Measurements from ENCODE around the gene ASB18.

ASB18 gene

DNA sequence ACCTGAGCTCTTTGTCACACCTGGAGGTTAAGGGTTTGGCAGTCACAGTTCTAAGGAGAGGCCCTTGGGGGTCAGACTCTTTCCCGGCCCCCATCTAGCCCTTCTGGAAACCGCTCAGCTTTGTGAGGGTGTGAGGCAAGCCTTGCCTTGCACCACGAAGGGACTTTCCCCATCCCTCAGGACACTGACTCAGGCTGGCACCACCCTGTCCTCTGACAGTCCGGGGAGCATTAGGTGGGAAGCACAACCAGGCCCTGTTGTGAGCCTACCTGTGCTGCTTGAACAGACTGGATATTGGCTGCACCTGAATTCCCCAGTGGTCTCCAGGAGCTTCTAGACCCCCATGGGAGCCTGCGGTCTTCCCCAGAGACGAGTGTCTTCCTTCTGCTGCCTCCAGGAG lies 49.0 kb downstream of the ASB18 start:
- Histone ChIP-seq H3K27me3 (ENCODE audit: low read depth, low read length) (no peaks in the 10 kb centered on the region), H2AFZ (ENCODE audit: low read depth, low read length) (no peak overlapping the region), H3K4me3 (ENCODE audit: low read length) (no peak overlapping the region), H3K79me2 (ENCODE audit: low read length) (no peaks in the 10 kb centered on the region), H3K27ac (ENCODE audit: low read length) (no peak overlapping the region), H3K9ac (ENCODE audit: low read length) (no peak overlapping the region), H3K4me1 (ENCODE audit: low read length) (no peaks in the 10 kb centered on the region), H3K9me3 (ENCODE audit: insufficient read depth, low read length) (no peaks in the 10 kb centered on the region), H3K4me2 (ENCODE audit: low read length) (no peak overlapping the region), H4K20me1 (ENCODE audit: insufficient read depth, low read length) (no peaks in the 10 kb centered on the region), H3K36me3 (replicated peaks; ENCODE audit: low read depth, low read length) (no peaks in the 10 kb centered on the region)
- TF ChIP-seq, protein P1, sequence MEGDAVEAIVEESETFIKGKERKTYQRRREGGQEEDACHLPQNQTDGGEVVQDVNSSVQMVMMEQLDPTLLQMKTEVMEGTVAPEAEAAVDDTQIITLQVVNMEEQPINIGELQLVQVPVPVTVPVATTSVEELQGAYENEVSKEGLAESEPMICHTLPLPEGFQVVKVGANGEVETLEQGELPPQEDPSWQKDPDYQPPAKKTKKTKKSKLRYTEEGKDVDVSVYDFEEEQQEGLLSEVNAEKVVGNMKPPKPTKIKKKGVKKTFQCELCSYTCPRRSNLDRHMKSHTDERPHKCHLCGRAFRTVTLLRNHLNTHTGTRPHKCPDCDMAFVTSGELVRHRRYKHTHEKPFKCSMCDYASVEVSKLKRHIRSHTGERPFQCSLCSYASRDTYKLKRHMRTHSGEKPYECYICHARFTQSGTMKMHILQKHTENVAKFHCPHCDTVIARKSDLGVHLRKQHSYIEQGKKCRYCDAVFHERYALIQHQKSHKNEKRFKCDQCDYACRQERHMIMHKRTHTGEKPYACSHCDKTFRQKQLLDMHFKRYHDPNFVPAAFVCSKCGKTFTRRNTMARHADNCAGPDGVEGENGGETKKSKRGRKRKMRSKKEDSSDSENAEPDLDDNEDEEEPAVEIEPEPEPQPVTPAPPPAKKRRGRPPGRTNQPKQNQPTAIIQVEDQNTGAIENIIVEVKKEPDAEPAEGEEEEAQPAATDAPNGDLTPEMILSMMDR (IDR thresholded peaks at IDR 0.05; ENCODE audit: low read depth, low read length) = no peak
- no peak for TF ChIP-seq EZH2phosphoT487 (IDR thresholded peaks at IDR 0.05; ENCODE audit: low read depth)

DNA sequence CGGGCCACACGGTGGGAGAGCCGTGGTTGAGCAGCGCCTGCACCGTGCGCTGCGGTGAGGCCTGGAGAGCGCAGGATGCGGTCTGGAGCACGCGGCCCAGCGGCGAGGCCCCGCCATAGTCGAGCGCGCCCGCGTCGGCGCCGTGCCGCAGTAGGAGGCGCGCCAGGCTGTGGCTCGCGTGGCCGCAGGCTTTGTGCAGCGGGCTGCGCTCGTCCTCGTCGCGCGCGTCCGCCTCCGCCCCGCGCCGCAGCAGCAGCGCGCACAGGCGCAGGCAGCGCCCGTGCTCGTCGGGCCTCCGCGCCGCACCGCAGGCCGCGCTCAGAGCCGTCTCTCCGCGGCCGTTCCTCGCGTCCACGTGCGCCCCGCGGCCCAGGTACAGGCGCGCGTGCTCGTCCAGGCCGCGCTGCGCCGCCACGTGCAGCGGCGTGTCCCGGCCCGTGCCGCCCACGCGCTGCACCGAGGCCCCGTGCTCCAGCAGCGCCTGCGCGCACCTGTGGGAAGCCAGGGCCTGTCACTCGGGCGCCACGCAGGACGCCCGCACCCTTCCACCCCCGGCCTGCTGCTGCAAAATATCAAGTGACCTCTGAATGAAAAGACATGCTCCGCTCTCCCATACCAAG lies 49.7 kb downstream of the ASB18 start:
- Histone ChIP-seq H3K4me2 (ENCODE audit: low read length) (no peak overlapping the region), H3K79me2 (ENCODE audit: low read length) (no peaks in the 10 kb centered on the region), H3K27me3 (ENCODE audit: low read depth, low read length) (no peaks in the 10 kb centered on the region), H2AFZ (ENCODE audit: low read depth, low read length) (no peak overlapping the region), H3K4me1 (ENCODE audit: low read length) (no peaks in the 10 kb centered on the region), H3K4me3 (ENCODE audit: low read length) (no peak overlapping the region), H4K20me1 (ENCODE audit: insufficient read depth, low read length) (no peaks in the 10 kb centered on the region), H3K27ac (ENCODE audit: low read length) (no peak overlapping the region), H3K9me3 (ENCODE audit: insufficient read depth, low read length) (no peaks in the 10 kb centered on the region), H3K36me3 (replicated peaks; ENCODE audit: low read depth, low read length) (no peaks in the 10 kb centered on the region), H3K9ac (ENCODE audit: low read length) (no peak overlapping the region)
- TF ChIP-seq, protein P1 (IDR thresholded peaks at IDR 0.05; ENCODE audit: low read depth, low read length) = no peak
- TF ChIP-seq EZH2phosphoT487 (IDR thresholded peaks at IDR 0.05; ENCODE audit: low read depth) = no peak

DNA sequence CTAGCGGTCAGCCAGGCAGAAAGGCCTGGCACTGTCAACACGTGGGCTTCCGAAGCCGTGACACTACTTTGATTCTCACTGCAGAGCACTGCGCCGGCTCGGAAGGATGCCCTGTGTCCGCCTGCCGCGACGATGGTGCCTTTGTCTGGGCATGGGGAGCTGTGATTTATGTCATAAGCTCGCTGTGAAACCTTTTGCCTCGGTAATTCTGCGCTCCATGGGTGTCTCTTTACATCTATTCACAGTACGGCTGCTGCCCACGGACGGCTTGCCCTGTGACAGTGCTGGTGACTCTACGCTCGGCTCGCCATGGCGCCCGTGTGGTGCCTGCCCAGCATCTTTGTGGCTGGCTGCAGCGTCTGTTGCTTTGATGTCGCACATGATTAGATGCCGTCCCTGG lies 52.9 kb downstream of the ASB18 start:
- H3K9me3 ChIP-seq (ENCODE audit: insufficient read depth, low read length) = no peaks in the 10 kb centered on the region
- H4K20me1 ChIP-seq (ENCODE audit: insufficient read depth, low read length) = no peaks in the 10 kb centered on the region
- H3K9ac ChIP-seq (ENCODE audit: low read length) = no peak overlapping the region
- H3K36me3 ChIP-seq (replicated peaks; ENCODE audit: low read depth, low read length) = no peaks in the 10 kb centered on the region
- TF ChIP-seq, protein P1 (IDR thresholded peaks at IDR 0.05; ENCODE audit: low read depth, low read length) = no peak
- TF ChIP-seq EZH2phosphoT487 (IDR thresholded peaks at IDR 0.05; ENCODE audit: low read depth) = no peak
- H2AFZ ChIP-seq (ENCODE audit: low read depth, low read length) = no peak overlapping the region
- H3K27ac ChIP-seq (ENCODE audit: low read length) = no peak overlapping the region
- no peaks in the 10 kb centered on the region for H3K79me2 ChIP-seq (ENCODE audit: low read length)
- H3K4me3 ChIP-seq (ENCODE audit: low read length) = no peak overlapping the region
- H3K27me3 ChIP-seq (ENCODE audit: low read depth, low read length) = no peaks in the 10 kb centered on the region
- no peak overlapping the region for H3K4me2 ChIP-seq (ENCODE audit: low read length)
- H3K4me1 ChIP-seq (ENCODE audit: low read length) = no peaks in the 10 kb centered on the region

DNA sequence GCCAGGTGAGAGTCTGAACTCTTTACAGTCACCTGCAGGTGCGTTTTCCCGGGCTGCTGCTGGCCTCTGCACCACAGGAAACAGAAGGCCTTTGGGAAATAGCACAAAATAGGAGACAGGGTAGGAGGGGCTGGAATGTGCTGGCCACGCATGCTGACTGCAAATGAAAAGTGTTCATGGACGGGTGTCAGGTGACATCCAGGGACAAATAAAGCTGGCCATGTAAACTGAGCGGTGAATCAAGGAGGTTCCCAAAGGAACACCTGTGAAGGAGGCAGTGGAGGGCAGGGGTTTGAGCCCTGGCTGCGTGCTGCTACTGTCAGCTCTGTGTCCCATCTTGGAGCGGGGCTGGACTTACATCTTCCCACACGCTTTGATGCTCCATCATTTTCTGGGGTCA lies 53.7 kb downstream of the ASB18 start:
- Histone ChIP-seq H4K20me1 (ENCODE audit: insufficient read depth, low read length) (no peaks in the 10 kb centered on the region), H3K27me3 (ENCODE audit: low read depth, low read length) (no peaks in the 10 kb centered on the region), H3K9me3 (ENCODE audit: insufficient read depth, low read length) (no peaks in the 10 kb centered on the region), H3K36me3 (replicated peaks; ENCODE audit: low read depth, low read length) (no peaks in the 10 kb centered on the region), H3K27ac (ENCODE audit: low read length) (no peak overlapping the region), H2AFZ (ENCODE audit: low read depth, low read length) (no peak overlapping the region), H3K4me2 (ENCODE audit: low read length) (no peak overlapping the region), H3K79me2 (ENCODE audit: low read length) (no peaks in the 10 kb centered on the region), H3K4me1 (ENCODE audit: low read length) (no peaks in the 10 kb centered on the region), H3K4me3 (ENCODE audit: low read length) (no peak overlapping the region), H3K9ac (ENCODE audit: low read length) (no peak overlapping the region)
- TF ChIP-seq EZH2phosphoT487 (IDR thresholded peaks at IDR 0.05; ENCODE audit: low read depth) = no peak
- TF ChIP-seq, protein P1 (IDR thresholded peaks at IDR 0.05; ENCODE audit: low read depth, low read length) = no peak

All from OCI-LY3 (cell line).